ENCODE measurements around the gene CYS1.
"Not testable (repeated sequence)": the region's sequence is repeated elsewhere in the genome, so short reads cannot be mapped to it uniquely, and the experiment has no call there.

CYS1 gene

GRCh38 chr2:10011606-10012325 lies 68.4 kb downstream of the CYS1 start:
- not testable (repeated sequence) for FAIRE-seq

- not testable (repeated sequence) for FAIRE-seq
Observed at GRCh38 chr2:10010861-10011605, 69.2 kb downstream of the CYS1 start.

- no peak for FAIRE-seq
Observed at GRCh38 chr2:10009811-10010781, 70.1 kb downstream of the CYS1 start.

- FAIRE-seq: no peak
Observed at GRCh38 chr2:10009271-10009810, 70.9 kb downstream of the CYS1 start.

- no peak for FAIRE-seq
Observed at GRCh38 chr2:10008809-10009176, 71.4 kb downstream of the CYS1 start.

- FAIRE-seq: no peak
Observed at GRCh38 chr2:10007921-10008808, 72.0 kb downstream of the CYS1 start.

- no peak for FAIRE-seq
Observed at GRCh38 chr2:10007435-10007834, 72.8 kb downstream of the CYS1 start.

Measured in endometrium (tissue), 2 donors.